ENCODE data around the gene IL17REL.

IL17REL gene

GRCh38 chr22:50045211-50046018, 32.9 kb upstream of the IL17REL start:
- no peak for DNase-seq

GRCh38 chr22:50044485-50045118, 32.0 kb upstream of the IL17REL start:
- DNase-seq: no peak

- DNase-seq: no peak
Observed at GRCh38 chr22:50041361-50042065, 28.9 kb upstream of the IL17REL start.

GRCh38 chr22:50040717-50041116, 28.2 kb upstream of the IL17REL start:
- DNase-seq: no peak

GRCh38 chr22:50039669-50040443, 27.3 kb upstream of the IL17REL start:
- no peak for DNase-seq

DNA sequence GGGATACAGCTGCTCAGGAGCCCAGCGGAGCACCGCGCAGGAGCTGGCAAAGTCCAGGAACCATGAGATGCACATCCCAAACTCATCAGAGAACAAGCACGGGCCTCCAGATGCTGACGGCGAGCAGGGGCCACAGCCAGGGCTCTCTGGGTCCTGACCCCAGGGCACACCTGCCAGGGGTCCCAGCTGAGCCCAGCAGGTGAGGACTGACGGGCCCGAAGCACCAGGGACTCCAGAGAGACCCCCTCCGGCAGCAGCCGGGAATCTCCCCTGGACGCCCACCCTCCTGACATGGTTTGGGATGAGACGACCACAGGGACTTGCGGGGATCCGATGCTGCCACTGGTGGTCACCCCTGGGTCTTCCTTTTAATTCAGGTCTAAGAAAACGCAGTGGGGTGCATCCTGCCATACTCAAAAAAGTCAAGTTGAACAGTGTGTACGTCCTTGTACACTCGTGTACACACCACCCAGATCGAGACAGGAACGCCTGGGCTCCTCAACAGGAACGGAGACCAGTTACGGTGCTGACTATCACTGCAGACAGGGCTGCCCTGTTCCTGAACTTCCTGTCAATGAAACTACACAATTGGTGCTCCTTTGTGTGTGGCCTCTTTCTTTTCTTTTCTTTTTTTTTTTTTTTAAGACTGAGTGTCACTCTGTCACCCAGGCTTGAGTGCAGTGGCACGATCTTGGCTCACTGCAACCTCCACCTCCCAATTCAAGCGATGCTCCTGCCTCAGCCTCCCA, 23.6 kb upstream of the IL17REL start:
- no peak for DNase-seq

- no peak for DNase-seq
Observed at GRCh38 chr22:50035131-50035881, 22.7 kb upstream of the IL17REL start.

- DNase-seq: no peak
Observed at GRCh38 chr22:50034126-50035081, 21.8 kb upstream of the IL17REL start.

DNA sequence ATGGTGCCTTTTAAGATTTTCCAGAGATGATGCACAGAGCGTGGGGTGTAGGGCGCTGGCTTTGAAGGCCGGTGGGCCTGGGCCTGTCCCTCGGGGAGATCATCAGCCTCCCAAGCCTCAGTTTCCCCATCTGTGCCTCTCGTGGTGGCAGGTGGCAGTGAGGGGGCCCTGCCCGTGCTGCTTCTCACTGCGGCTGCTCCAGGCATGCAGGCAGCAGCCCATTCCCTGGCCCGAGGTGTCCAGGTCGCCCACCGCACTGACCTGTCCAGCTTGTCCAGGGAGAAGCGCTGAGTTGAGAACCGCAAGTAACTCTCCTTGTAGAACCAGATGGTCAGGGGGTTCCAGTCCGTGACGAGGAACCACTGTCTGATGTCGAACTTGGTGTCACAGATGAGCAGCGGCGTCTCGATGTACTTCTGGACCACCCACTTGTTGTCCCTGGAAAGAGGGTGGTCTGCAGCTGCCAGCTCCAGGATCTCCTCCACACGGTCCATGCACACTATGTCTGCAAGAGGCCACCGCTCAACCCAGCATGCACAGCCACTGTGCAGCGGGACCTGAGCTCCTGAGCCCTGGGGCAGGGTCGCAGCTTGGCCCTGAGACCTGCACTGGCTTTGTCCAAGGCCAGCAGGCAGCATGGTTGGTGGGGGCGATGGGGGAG, 20.5 kb upstream of the IL17REL start:
- DNase-seq: no peak

DNA sequence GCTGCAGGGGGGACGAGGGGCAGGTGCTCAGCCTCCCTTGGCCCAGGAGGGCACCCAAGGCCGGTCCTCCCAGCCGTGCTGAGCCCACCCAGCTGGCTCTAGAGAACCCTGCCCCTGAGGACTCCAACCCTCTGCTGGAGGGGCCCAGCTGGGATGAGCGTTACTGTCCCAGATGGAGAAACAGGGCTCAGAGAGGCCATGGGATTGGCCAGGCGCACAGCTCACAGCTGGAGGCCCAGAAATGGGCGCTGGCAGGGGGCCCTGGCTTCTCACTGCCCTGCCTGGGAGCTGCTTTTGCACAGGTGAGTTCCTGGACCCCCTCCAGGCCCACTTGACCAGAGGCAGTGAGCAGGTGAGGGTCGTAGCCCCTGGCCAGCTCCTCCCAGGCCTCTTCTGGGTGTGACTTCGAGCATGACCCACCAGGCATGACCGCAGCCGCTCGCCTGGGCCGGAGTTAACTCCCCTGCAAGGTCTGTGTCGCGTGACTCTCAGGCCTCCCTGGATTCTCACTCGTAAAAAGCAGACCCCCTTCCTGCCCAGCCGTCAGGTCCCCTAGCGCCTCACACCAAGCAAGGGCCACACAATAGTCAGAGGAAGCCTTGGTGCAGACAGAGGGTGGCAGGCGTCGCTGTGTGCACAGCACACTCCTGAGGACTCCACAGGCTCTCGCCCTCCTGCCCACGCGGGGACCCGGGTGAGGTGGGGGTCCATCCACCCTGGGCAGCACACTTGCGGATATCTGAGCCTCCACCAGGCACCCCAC, 19.7 kb upstream of the IL17REL start:
- no peak for DNase-seq

GRCh38 chr22:50031189-50032091, 18.9 kb upstream of the IL17REL start:
- DNase-seq: no peak

DNA sequence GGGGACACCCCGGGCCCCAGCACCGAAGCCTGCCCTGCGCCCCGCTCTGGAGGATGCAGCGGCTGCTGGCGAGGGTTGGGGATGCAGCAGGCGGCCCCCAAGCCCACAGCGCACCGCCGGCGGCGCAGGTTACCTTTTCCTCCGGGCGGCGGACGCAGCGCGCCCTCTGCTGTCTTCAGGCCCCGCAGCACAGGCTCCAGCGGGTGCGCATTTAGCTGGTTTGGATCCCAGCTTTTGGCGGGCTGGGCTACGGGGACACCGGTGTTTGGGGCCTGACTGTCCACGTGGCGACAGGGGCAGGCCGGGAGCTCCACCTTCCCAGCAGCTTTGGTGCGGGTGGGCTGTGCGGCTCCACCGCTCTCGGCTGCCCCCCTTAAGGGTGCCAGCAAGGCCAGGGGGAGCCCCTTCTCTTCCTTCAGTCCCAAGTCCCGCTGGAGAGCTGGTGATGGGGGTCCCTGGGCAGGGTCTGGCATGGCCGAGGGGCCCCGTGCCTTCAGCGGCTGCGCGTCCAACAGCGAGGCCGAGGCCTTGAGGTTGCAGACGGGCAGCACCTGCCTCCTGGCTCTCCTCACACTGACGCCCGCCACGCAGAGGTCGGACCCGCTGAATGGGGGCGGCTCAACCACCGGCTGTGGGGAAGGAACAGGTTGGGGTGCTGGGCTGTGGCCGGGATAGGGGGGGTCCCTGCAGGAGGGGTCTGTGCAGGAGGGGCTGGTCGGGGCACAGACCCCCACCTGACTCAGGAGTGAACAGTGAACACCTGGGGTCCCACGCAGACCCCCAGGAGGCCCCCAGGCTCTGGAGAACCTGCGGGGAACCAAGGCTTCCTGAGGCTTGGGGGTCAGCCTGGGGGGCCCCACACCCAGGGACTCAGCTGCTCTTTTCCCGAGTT, 18.0 kb upstream of the IL17REL start:
- DNase-seq: peak; percentile 71

DNA sequence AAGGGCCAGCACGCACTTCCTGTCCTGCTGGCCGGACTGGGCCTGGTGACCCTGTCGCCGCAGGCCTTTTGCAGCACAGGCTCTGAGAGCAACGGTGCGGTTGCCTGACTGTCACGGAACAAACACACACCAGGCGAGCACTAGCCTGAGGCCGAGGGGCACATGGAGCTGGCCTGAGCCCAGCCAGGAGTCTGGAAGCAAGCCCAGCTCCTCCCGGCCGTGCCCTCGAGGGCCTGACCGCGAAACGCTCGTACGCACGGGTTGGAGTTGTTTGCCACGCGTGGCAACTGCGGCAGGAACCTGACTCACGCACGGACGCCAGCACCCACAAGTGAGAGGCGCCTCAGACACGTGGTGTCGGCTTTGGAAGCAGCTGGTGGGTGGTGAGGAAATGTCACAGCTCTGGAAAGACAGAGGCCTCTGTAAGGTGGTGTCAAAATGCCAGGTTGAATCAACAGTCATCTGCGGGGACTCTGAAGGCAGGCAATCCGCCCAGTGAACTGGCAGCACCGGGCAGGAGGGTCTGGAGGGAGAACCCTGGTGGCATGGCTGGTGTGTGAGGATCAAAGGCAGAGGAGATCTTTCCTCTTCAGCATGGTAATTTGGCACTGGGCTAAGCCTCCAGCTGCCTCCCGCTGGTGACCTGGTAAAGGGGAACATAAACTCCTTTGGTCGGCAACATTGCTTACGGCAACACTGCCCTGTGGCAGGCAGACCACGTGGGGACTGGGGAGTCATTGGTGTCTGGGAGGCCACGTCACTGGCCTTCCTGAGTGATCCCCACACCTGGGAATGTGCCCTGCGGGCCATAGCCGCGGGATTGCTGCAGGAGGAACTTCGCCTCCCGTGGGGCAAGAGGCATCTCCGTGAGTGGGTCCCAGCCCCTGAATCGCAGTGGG, 15.3 kb upstream of the IL17REL start:
- no peak for DNase-seq

DNA sequence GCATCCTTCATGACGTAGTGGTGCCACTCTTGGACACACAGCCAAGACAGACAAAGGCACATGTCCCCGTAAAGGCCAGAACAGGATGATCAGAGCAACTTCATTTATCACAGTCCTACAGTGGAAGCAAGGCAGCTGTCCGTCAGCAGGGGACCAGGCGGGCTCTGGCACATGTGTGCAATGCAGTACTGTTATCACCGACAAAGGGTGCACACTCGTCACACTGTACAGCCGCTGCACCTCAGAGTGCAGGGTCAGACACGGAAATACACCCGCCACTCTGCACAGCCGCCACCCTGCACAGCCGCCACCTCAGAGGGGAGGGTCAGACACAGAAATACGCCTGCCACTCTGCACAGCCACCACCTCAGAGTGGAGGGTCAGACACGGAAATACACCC, 13.4 kb upstream of the IL17REL start:
- DNase-seq: no peak

GRCh38 chr22:50022171-50022819, 9.7 kb upstream of the IL17REL start:
- no peak for DNase-seq
